Measurements from ENCODE around the gene EGF.

Gene EGF

GRCh38 chr4:109957227-109957626 lies 44.5 kb downstream of the EGF start:
- no peak for TF ChIP-seq CTCF (IDR thresholded peaks at IDR 0.05; ENCODE audit: insufficient read depth, low read length)
- TF ChIP-seq GABPA (IDR thresholded peaks at IDR 0.05; ENCODE audit: low read depth), result no peak
- TF ChIP-seq, protein P1, sequence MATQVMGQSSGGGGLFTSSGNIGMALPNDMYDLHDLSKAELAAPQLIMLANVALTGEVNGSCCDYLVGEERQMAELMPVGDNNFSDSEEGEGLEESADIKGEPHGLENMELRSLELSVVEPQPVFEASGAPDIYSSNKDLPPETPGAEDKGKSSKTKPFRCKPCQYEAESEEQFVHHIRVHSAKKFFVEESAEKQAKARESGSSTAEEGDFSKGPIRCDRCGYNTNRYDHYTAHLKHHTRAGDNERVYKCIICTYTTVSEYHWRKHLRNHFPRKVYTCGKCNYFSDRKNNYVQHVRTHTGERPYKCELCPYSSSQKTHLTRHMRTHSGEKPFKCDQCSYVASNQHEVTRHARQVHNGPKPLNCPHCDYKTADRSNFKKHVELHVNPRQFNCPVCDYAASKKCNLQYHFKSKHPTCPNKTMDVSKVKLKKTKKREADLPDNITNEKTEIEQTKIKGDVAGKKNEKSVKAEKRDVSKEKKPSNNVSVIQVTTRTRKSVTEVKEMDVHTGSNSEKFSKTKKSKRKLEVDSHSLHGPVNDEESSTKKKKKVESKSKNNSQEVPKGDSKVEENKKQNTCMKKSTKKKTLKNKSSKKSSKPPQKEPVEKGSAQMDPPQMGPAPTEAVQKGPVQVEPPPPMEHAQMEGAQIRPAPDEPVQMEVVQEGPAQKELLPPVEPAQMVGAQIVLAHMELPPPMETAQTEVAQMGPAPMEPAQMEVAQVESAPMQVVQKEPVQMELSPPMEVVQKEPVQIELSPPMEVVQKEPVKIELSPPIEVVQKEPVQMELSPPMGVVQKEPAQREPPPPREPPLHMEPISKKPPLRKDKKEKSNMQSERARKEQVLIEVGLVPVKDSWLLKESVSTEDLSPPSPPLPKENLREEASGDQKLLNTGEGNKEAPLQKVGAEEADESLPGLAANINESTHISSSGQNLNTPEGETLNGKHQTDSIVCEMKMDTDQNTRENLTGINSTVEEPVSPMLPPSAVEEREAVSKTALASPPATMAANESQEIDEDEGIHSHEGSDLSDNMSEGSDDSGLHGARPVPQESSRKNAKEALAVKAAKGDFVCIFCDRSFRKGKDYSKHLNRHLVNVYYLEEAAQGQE (IDR thresholded peaks at IDR 0.05; ENCODE audit: insufficient replicate concordance, low read depth), result no peak
- TF ChIP-seq SPI1 (IDR thresholded peaks at IDR 0.05; ENCODE audit: borderline replicate concordance, low read depth), result no peak
- TF ChIP-seq POLR2AphosphoS5 (IDR thresholded peaks at IDR 0.05; ENCODE audit: low read depth), result no peak
- Histone ChIP-seq H3K4me3 (replicated peaks; ENCODE audit: insufficient read depth, low read length) (no peak overlapping the region), H3K27ac (replicated peaks) (no peak overlapping the region), H3K27me3 (ENCODE audit: insufficient read depth, poor library complexity, severe bottlenecking) (no peaks in the 10 kb centered on the region)
- no peak for DNase-seq (ENCODE audit: low read depth in 1 of 2, low spot score in 1 of 2)

GRCh38 chr4:109959195-109959594 lies 46.5 kb downstream of the EGF start:
- H3K27me3 ChIP-seq (ENCODE audit: insufficient read depth, poor library complexity, severe bottlenecking), result no peaks in the 10 kb centered on the region
- H3K27ac ChIP-seq (replicated peaks), result no peak overlapping the region
- H3K4me3 ChIP-seq (replicated peaks; ENCODE audit: insufficient read depth, low read length), result no peak overlapping the region
- TF ChIP-seq SPI1 (IDR thresholded peaks at IDR 0.05; ENCODE audit: borderline replicate concordance, low read depth) (no peak), CTCF (IDR thresholded peaks at IDR 0.05; ENCODE audit: insufficient read depth, low read length) (no peak), POLR2AphosphoS5 (IDR thresholded peaks at IDR 0.05; ENCODE audit: low read depth) (no peak), GABPA (IDR thresholded peaks at IDR 0.05; ENCODE audit: low read depth) (no peak)
- TF ChIP-seq, protein P1 (IDR thresholded peaks at IDR 0.05; ENCODE audit: insufficient replicate concordance, low read depth), result no peak
- DNase-seq (ENCODE audit: low read depth in 1 of 2, low spot score in 1 of 2), result no peak

GRCh38 chr4:109962401-109962800 lies 49.7 kb downstream of the EGF start:
- Histone ChIP-seq H3K27ac (replicated peaks) (no peak overlapping the region), H3K27me3 (ENCODE audit: insufficient read depth, poor library complexity, severe bottlenecking) (no peaks in the 10 kb centered on the region), H3K4me3 (replicated peaks; ENCODE audit: insufficient read depth, low read length) (no peak overlapping the region)
- TF ChIP-seq CTCF (IDR thresholded peaks at IDR 0.05; ENCODE audit: insufficient read depth, low read length), result no peak
- no peak for TF ChIP-seq GABPA (IDR thresholded peaks at IDR 0.05; ENCODE audit: low read depth)
- TF ChIP-seq POLR2AphosphoS5 (IDR thresholded peaks at IDR 0.05; ENCODE audit: low read depth), result no peak
- TF ChIP-seq, protein P1 (IDR thresholded peaks at IDR 0.05; ENCODE audit: insufficient replicate concordance, low read depth), result no peak
- no peak for TF ChIP-seq SPI1 (IDR thresholded peaks at IDR 0.05; ENCODE audit: borderline replicate concordance, low read depth)
- no peak for DNase-seq (ENCODE audit: low read depth in 1 of 2, low spot score in 1 of 2)

Data from HL-60 (cell line).